ENCODE results near the gene CEP41.

- no peak for TF ChIP-seq CTCF (IDR thresholded peaks at IDR 0.05)
- TF ChIP-seq POLR2A (IDR thresholded peaks at IDR 0.05): no peak
Observed at GRCh38 chr7:130385600-130386066, 55.2 kb downstream of the CEP41 start.
